Measurements from ENCODE around the gene KRT14. TPM values are rescaled to one million over a fixed set of nuclear protein-coding genes. Genes with fewer than 3 reads are reported as not detected.

Gene KRT14
- total and polyA plus RNA-seq, 2 donors (not counting 3 experiments of a cell fraction or from before 2014, with no cell fraction given) = 0.12 to 0.66 TPM

DNA sequence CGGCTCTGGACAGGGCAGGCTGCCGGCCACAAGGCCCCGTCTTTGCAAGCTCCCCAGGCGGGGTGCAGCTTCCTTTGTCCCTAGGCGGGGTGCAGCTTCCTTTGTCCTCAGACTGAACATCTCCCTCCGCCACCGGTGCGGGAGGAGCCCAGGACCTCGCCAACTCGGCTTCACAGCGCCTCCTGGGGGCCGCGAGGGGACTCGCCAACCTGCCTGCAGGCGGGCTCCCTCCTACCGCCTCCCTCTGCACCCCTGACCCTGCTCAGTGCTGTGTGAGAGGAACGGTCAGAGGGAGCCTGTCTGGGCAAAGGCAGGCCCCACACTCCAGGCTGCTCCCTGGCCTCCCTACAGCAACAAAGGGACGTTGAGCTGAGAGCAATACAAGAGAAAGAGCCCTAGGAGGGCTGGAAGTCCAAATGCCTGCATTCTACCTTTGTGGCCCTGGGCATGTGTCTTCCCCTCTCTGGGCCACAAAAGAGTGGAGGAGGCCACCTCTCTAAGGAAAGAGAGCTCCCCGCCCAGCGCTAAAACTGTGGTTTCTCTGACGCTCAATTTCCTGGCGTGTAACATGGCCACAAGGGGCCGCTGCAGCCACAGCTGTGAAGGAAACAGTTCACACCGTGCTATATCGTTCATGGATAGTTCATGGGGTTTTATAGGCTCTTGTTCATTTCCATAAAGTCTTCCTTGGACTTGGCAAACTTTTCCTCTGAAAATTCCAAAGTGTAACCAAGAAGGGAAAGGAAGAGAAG, 37.7 kb downstream of the KRT14 start:
- H3K4me3 ChIP-seq (replicated peaks in 1 of 3; ENCODE audit: insufficient read depth in 1 of 3, low read depth in 1 of 3, low read length in 3 of 3) = peak overlapping the region in 2 of 3 experiments; percentile 20 to 23

More for the DNA sequence above, 37.7 kb downstream of the KRT14 start:
- peaks cover 19% of the 10 kb centered on the region for H3K4me1 ChIP-seq (ENCODE audit: control insufficient read depth, extremely low read depth, insufficient read depth, low read length)
- CTCF ChIA-PET = interaction anchor here (0.6 to 9.2 kb wide), 84 partner anchors 9 to 933 kb away, joined by 3 to 369 read pairs (median 5); partner anchors contain the start of genes EIF1, KRT13, KRT15 and KRT19
- H4K20me1 ChIP-seq (replicated peaks; ENCODE audit: control insufficient read depth, extremely low read depth, insufficient read depth, low read length) = no peaks in the 10 kb centered on the region
- no peaks in the 10 kb centered on the region for H3K9me1 ChIP-seq (replicated peaks; ENCODE audit: control insufficient read depth, extremely low read depth, insufficient read depth, low read length)
- dilution Hi-C loops (cut with MboI; ENCODE audit: extremely low pct_ligation_motif_present, low sequenced_read_pairs) (no loop called here), intact Hi-C loops (cut with micrococcal nuclease) (loop anchor here (1.0 to 5.0 kb wide), 11 partner anchors 19 to 747 kb away; no protein-coding TSS in a partner anchor)
- BruUV-seq (replicated peaks) = no TSS peak
- peak overlapping the region; percentile 29 for H3K9ac ChIP-seq (replicated peaks; ENCODE audit: extremely low read depth, insufficient read depth, low read length)
- H3K9me3 ChIP-seq (replicated peaks; ENCODE audit: control insufficient read depth, insufficient read depth, low read length) = no peaks in the 10 kb centered on the region
- peak overlapping the region; percentile 66 for H3K4me2 ChIP-seq (ENCODE audit: insufficient read depth, low read length)
- H3K27me3 ChIP-seq (ENCODE audit: control insufficient read depth in 2 of 2, insufficient read depth in 2 of 2, low read length in 2 of 2) = no peaks in the 10 kb centered on the region
- FAIRE-seq = peak; percentile 94
- no peaks in the 10 kb centered on the region for H3K79me2 ChIP-seq (ENCODE audit: control insufficient read depth, insufficient read depth, low read length)
- H2AFZ ChIP-seq (ENCODE audit: low read depth, low read length) = peak overlapping the region; percentile 93
- DNase-seq (ENCODE audit: low read depth, low spot score) = peak; percentile 74
- TF ChIP-seq POLR2A (IDR thresholded peaks at IDR 0.05; ENCODE audit: low read depth, low read length) = peak; percentile 39
- TF ChIP-seq FOS (IDR thresholded peaks at IDR 0.05; ENCODE audit: borderline replicate concordance, insufficient read depth, low read length) = no peak
- TF ChIP-seq, protein P1, sequence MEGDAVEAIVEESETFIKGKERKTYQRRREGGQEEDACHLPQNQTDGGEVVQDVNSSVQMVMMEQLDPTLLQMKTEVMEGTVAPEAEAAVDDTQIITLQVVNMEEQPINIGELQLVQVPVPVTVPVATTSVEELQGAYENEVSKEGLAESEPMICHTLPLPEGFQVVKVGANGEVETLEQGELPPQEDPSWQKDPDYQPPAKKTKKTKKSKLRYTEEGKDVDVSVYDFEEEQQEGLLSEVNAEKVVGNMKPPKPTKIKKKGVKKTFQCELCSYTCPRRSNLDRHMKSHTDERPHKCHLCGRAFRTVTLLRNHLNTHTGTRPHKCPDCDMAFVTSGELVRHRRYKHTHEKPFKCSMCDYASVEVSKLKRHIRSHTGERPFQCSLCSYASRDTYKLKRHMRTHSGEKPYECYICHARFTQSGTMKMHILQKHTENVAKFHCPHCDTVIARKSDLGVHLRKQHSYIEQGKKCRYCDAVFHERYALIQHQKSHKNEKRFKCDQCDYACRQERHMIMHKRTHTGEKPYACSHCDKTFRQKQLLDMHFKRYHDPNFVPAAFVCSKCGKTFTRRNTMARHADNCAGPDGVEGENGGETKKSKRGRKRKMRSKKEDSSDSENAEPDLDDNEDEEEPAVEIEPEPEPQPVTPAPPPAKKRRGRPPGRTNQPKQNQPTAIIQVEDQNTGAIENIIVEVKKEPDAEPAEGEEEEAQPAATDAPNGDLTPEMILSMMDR (IDR thresholded peaks at IDR 0.05; ENCODE audit: extremely low read depth in 1 of 2, insufficient read depth in 1 of 2, low read depth in 1 of 2, low read length in 2 of 2) = peak; percentile 68 to 95
- TF ChIP-seq, protein P2, sequence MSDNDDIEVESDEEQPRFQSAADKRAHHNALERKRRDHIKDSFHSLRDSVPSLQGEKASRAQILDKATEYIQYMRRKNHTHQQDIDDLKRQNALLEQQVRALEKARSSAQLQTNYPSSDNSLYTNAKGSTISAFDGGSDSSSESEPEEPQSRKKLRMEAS (IDR thresholded peaks at IDR 0.05; ENCODE audit: insufficient read depth, insufficient read length) = no peak
- no peak for TF ChIP-seq EZH2 (IDR thresholded peaks at IDR 0.05; ENCODE audit: borderline replicate concordance, low read depth, low read length, severe bottlenecking)
- TF ChIP-seq POLR2AphosphoS5 (IDR thresholded peaks at IDR 0.05; ENCODE audit: insufficient read depth, low read depth, low read length) = peak; percentile 44
- TF ChIP-seq JUN (IDR thresholded peaks at IDR 0.05; ENCODE audit: borderline replicate concordance, insufficient read depth, insufficient read length, low read depth) = no peak
- TF ChIP-seq GATA2 (IDR thresholded peaks at IDR 0.05; ENCODE audit: insufficient read depth, insufficient read length, low read depth, low read length) = no peak
- no peak for TF ChIP-seq MYC (IDR thresholded peaks at IDR 0.05; ENCODE audit: low read depth, low read length)
- H3K36me3 ChIP-seq (ENCODE audit: control insufficient read depth in 2 of 2, extremely low read depth in 1 of 2, insufficient read depth in 2 of 2, low read length in 2 of 2) = no peaks in the 10 kb centered on the region
- POLR2A ChIA-PET = interaction anchor here (2.2 kb wide), 1 partner anchor 28 kb away, joined by 6 read pairs; no protein-coding TSS in a partner anchor
- H3K27ac ChIP-seq (ENCODE audit: insufficient read depth, low read depth, low read length) = peak overlapping the region; percentile 74

Measured in endothelial cell of umbilical vein (primary cell).